ENCODE data around the gene RNF144A.

GRCh38 chr2:7027956-7028655, 110.9 kb downstream of the RNF144A start:
- TF ChIP-seq POLR2A (IDR thresholded peaks at IDR 0.05) = no peak
- TF ChIP-seq CTCF (IDR thresholded peaks at IDR 0.05) = no peak

Measured in right lobe of liver (tissue), 4 donors.